ENCODE data around the gene TLNRD1.

Gene TLNRD1

DNA sequence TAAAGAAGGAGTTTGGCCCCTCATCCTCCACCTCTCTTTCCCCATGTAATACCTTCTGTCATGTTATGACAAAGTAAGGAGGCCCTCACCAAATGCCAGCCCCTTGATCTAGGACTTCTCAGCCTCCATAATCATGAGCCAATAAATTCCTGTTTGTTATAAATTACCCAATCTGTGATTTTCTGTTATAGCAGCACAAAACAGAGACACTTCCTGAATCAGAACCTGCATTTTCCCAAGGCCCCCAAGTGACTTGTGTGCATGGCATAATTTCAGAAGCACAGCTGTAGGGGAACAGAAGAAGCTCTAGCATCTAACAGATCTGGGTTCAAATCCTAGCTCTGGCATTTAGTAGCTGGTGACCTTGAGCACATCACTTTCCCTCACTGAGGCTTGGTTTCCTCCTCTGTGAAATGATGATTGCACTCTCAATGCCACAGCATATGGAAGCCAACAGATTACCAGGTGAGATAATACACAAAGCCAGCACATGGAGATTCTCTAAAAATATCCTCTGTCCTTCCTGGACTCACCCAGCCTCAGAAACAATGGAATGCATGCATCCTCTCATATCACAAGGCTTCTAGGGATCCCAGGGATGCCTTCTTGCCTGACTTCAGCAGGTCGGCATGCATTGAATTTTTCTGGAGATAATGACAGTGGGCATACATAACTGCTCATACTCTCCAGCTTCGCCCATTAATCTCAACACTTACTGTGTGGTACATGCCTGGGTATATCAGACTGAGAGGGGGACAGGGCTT lies 26.3 kb downstream of the TLNRD1 start:
- Histone ChIP-seq H2AFZ (ENCODE audit: low read depth, low read length, severe bottlenecking) (no peak overlapping the region), H3K79me2 (ENCODE audit: insufficient read depth, low read length) (no peaks in the 10 kb centered on the region), H3K36me3 (ENCODE audit: low read length) (no peaks in the 10 kb centered on the region), H3K27ac (ENCODE audit: low read depth, low read length) (no peak overlapping the region), H3K4me3 (ENCODE audit: insufficient read depth, low read length, poor library complexity, severe bottlenecking) (no peak overlapping the region), H3K9me3 (ENCODE audit: insufficient read depth, low read length) (no peaks in the 10 kb centered on the region), H3K27me3 (ENCODE audit: low read length) (no peaks in the 10 kb centered on the region), H3K9ac (ENCODE audit: low read length) (no peak overlapping the region), H3K4me2 (ENCODE audit: low read depth, low read length, poor library complexity, severe bottlenecking) (no peak overlapping the region), H3K9me2 (replicated peaks; ENCODE audit: insufficient read depth, low read length) (no peaks in the 10 kb centered on the region), H3F3A (ENCODE audit: insufficient read depth) (no peaks in the 10 kb centered on the region), H4K20me1 (ENCODE audit: low read depth, low read length) (no peaks in the 10 kb centered on the region)
- no peak for TF ChIP-seq EZH2phosphoT487 (conservative IDR thresholded peaks at IDR 0.05; ENCODE audit: low read length)
- TF ChIP-seq, protein P1, sequence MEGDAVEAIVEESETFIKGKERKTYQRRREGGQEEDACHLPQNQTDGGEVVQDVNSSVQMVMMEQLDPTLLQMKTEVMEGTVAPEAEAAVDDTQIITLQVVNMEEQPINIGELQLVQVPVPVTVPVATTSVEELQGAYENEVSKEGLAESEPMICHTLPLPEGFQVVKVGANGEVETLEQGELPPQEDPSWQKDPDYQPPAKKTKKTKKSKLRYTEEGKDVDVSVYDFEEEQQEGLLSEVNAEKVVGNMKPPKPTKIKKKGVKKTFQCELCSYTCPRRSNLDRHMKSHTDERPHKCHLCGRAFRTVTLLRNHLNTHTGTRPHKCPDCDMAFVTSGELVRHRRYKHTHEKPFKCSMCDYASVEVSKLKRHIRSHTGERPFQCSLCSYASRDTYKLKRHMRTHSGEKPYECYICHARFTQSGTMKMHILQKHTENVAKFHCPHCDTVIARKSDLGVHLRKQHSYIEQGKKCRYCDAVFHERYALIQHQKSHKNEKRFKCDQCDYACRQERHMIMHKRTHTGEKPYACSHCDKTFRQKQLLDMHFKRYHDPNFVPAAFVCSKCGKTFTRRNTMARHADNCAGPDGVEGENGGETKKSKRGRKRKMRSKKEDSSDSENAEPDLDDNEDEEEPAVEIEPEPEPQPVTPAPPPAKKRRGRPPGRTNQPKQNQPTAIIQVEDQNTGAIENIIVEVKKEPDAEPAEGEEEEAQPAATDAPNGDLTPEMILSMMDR (IDR thresholded peaks at IDR 0.05; ENCODE audit: insufficient read depth, low read length, poor library complexity, severe bottlenecking) = no peak

DNA sequence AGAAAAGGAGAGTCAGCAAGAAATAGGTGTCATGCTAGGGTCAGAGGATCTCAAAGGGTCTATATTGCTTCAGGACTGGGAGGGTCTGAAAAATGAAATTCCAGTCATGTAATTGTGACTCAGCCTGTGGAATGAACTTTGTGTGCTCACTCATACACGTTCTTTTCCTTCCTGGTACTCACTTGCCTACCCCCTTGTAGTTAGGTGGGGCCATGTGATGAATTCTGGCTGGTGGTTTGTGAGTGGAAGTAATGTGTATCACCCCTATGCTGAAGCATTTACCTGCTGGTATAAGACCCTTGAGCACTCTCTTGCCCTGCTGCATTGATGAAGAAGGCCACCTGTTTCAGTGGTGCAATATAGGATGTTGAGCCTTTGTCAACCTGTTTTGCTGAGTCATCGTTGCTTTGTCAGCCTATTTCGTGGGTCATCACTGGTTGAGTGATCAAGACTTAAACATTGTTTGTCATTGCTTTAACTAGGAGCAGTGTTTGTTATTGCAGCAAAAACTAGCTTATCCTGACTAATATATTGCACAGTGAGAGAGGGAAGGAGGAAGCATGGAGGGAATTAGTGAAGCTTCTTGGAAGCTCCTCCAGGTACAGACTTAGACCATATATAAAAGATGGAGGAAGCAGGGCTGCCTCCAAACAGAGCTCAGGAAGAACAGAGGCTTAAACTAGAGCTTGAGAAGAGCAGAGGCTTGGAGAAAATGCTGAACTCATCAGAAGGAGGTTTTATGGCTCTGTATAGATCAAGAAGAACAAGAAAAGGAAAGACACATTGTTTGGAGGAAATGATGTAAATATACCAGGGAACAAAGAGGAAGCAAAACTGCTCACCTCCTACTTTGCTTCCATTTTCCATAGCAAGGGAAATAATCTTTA lies 28.9 kb downstream of the TLNRD1 start:
- Histone ChIP-seq H3K4me3 (ENCODE audit: insufficient read depth, low read length, poor library complexity, severe bottlenecking) (no peak overlapping the region), H4K20me1 (ENCODE audit: low read depth, low read length) (no peaks in the 10 kb centered on the region), H3K27me3 (ENCODE audit: low read length) (no peaks in the 10 kb centered on the region)

DNA sequence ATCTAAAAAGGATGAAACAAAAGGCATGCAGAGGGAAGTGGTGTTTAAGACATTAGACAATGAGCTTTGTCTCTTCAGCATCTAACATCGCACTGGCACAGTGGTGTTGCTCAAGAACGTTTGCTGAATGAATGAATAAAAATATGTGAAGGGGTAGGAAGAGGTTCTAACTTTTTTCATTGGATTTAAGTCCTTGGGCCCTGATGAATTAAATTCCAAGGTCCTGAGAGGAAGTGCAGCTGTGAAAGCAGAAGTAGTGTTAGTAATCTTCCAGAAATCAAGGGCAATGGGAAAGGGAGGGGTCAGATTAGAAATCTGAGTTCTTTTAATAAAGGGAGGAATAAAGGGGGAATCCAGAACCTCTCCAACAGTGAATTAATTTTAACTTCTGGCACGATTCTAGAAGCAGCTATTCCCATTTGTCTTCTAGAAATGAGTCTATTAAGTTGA lies 29.6 kb downstream of the TLNRD1 start:
- Histone ChIP-seq H3K9me3 (ENCODE audit: insufficient read depth, low read length) (no peaks in the 10 kb centered on the region), H3F3A (ENCODE audit: insufficient read depth) (no peaks in the 10 kb centered on the region), H3K79me2 (ENCODE audit: insufficient read depth, low read length) (no peaks in the 10 kb centered on the region), H3K4me3 (ENCODE audit: insufficient read depth, low read length, poor library complexity, severe bottlenecking) (no peak overlapping the region), H2AFZ (ENCODE audit: low read depth, low read length, severe bottlenecking) (no peak overlapping the region), H3K9me2 (replicated peaks; ENCODE audit: insufficient read depth, low read length) (no peaks in the 10 kb centered on the region), H3K27ac (ENCODE audit: low read depth, low read length) (no peak overlapping the region), H3K9ac (ENCODE audit: low read length) (no peak overlapping the region), H3K4me2 (ENCODE audit: low read depth, low read length, poor library complexity, severe bottlenecking) (no peak overlapping the region), H4K20me1 (ENCODE audit: low read depth, low read length) (no peaks in the 10 kb centered on the region), H3K36me3 (ENCODE audit: low read length) (no peaks in the 10 kb centered on the region), H3K27me3 (ENCODE audit: low read length) (no peaks in the 10 kb centered on the region)
- TF ChIP-seq, protein P1 (IDR thresholded peaks at IDR 0.05; ENCODE audit: insufficient read depth, low read length, poor library complexity, severe bottlenecking) = no peak
- TF ChIP-seq EZH2phosphoT487 (conservative IDR thresholded peaks at IDR 0.05; ENCODE audit: low read length) = no peak

More for the DNA sequence above, 28.9 kb downstream of the TLNRD1 start:
- no peak overlapping the region for H3K9ac ChIP-seq (ENCODE audit: low read length)
- no peak overlapping the region for H2AFZ ChIP-seq (ENCODE audit: low read depth, low read length, severe bottlenecking)
- no peaks in the 10 kb centered on the region for H3K9me3 ChIP-seq (ENCODE audit: insufficient read depth, low read length)
- H3K36me3 ChIP-seq (ENCODE audit: low read length) = no peaks in the 10 kb centered on the region
- no peak overlapping the region for H3K27ac ChIP-seq (ENCODE audit: low read depth, low read length)
- no peaks in the 10 kb centered on the region for H3F3A ChIP-seq (ENCODE audit: insufficient read depth)
- TF ChIP-seq, protein P1 (IDR thresholded peaks at IDR 0.05; ENCODE audit: insufficient read depth, low read length, poor library complexity, severe bottlenecking) = no peak
- no peak for TF ChIP-seq EZH2phosphoT487 (conservative IDR thresholded peaks at IDR 0.05; ENCODE audit: low read length)
- H3K79me2 ChIP-seq (ENCODE audit: insufficient read depth, low read length) = no peaks in the 10 kb centered on the region
- no peaks in the 10 kb centered on the region for H3K9me2 ChIP-seq (replicated peaks; ENCODE audit: insufficient read depth, low read length)
- no peak overlapping the region for H3K4me2 ChIP-seq (ENCODE audit: low read depth, low read length, poor library complexity, severe bottlenecking)
